ENCODE results near the gene ZBTB7B. TPM values are rescaled to one million over a fixed set of nuclear protein-coding genes. Genes with fewer than 3 reads are reported as not detected.

ZBTB7B gene
- total RNA-seq, 4 donors from 2014 or later, result 101 to 220 (median 113) TPM

- intact Hi-C loops (cut with DNase I), result no loop called here
- TF ChIP-seq POLR2A (IDR thresholded peaks at IDR 0.05) (no peak), CTCF (IDR thresholded peaks at IDR 0.05) (no peak)
- no peaks in the 10 kb centered on the region for H3K9me3 ChIP-seq
Observed at GRCh38 chr1:155016231-155016831, 13.7 kb downstream of the ZBTB7B start.

GRCh38 chr1:155017041-155017945 lies 14.7 kb downstream of the ZBTB7B start:
- H3K27ac ChIP-seq, result peak overlapping the region; percentile 85 to 99 (median 96)
- peak; percentile 52 for DNase-seq
- H3K4me1 ChIP-seq, result peaks cover 65 to 98% (median 70%) of the 10 kb centered on the region in 3 donors
- peak overlapping the region; percentile 21 to 68 (median 41) for H3K4me3 ChIP-seq
- H3K9me3 ChIP-seq, result no peaks in the 10 kb centered on the region
- 2 to 5% methylated on average over 13 to 14 of the region's 49 CpGs for WGBS, 2 donors
- peaks cover 16 to 59% (median 29%) of the 10 kb centered on the region in 3 donors for H3K36me3 ChIP-seq
- TF ChIP-seq POLR2A (IDR thresholded peaks at IDR 0.05) (peak in 2 of 4 donors; percentile 38 to 40), CTCF (IDR thresholded peaks at IDR 0.05) (peak; percentile 96 to 99 (median 98))
- H3K27me3 ChIP-seq, result no peaks in the 10 kb centered on the region
- intact Hi-C loops (cut with DNase I), result no loop called here

More at GRCh38 chr1:155016231-155016831, 13.7 kb downstream of the ZBTB7B start:
- no peak for DNase-seq
- peaks cover 74 to 98% (median 80%) of the 10 kb centered on the region in 3 donors for H3K4me1 ChIP-seq
- peak overlapping the region in 1 of 4 donors; percentile 68 for H3K4me3 ChIP-seq
- 72 to 83% methylated on average over 11 to 16 of the region's 26 CpGs for WGBS, 2 donors
- peak overlapping the region; percentile 85 to 99 (median 96) for H3K27ac ChIP-seq
- H3K36me3 ChIP-seq, result peaks cover 16 to 59% (median 29%) of the 10 kb centered on the region in 3 donors
- H3K27me3 ChIP-seq, result no peaks in the 10 kb centered on the region

GRCh38 chr1:155017946-155018316 lies 15.3 kb downstream of the ZBTB7B start:
- Histone ChIP-seq H3K4me3 (peak overlapping the region; percentile 21 to 68 (median 41)), H3K4me1 (peaks cover 58 to 98% (median 67%) of the 10 kb centered on the region in 3 donors), H3K27ac (peak overlapping the region; percentile 85 to 99 (median 96)), H3K27me3 (no peaks in the 10 kb centered on the region), H3K36me3 (peaks cover 16 to 58% (median 29%) of the 10 kb centered on the region in 3 donors), H3K9me3 (no peaks in the 10 kb centered on the region)
- 28 to 48% methylated on average over 5 of the region's 6 CpGs for WGBS, 2 donors
- TF ChIP-seq POLR2A (IDR thresholded peaks at IDR 0.05) (no peak), CTCF (IDR thresholded peaks at IDR 0.05) (no peak)
- intact Hi-C loops (cut with DNase I), result no loop called here
- DNase-seq, result no peak

GRCh38 chr1:155018617-155019348 lies 16.2 kb downstream of the ZBTB7B start:
- Histone ChIP-seq H3K27ac (peak overlapping the region; percentile 0 to 99 (median 92)), H3K4me1 (peaks cover 50 to 93% (median 58%) of the 10 kb centered on the region in 3 donors), H3K36me3 (peaks cover 16 to 50% (median 28%) of the 10 kb centered on the region in 3 donors), H3K27me3 (no peaks in the 10 kb centered on the region), H3K4me3 (no peak overlapping the region), H3K9me3 (no peaks in the 10 kb centered on the region)
- WGBS, 2 donors, result 83 to 84% methylated on average over 6 of the region's 8 CpGs
- intact Hi-C loops (cut with DNase I), result no loop called here
- no peak for TF ChIP-seq POLR2A (IDR thresholded peaks at IDR 0.05)
- no peak for TF ChIP-seq CTCF (IDR thresholded peaks at IDR 0.05)
- no peak for DNase-seq

Measured in esophagus squamous epithelium (tissue), 5 donors.